Superior temporal gyrus (tissue), 1 donor: ENCODE results near the gene PPP4C.
"Not testable (repeated sequence)": the region's sequence is repeated elsewhere in the genome, so short reads cannot be mapped to it uniquely, and the experiment has no call there.

Experiments
- DNase-seq: peaks from one replicate; pipeline ENCODE4 v3.0.0-alpha.2; 2016; ENCODE audit errors: extremely low spot score

PPP4C gene

DNA sequence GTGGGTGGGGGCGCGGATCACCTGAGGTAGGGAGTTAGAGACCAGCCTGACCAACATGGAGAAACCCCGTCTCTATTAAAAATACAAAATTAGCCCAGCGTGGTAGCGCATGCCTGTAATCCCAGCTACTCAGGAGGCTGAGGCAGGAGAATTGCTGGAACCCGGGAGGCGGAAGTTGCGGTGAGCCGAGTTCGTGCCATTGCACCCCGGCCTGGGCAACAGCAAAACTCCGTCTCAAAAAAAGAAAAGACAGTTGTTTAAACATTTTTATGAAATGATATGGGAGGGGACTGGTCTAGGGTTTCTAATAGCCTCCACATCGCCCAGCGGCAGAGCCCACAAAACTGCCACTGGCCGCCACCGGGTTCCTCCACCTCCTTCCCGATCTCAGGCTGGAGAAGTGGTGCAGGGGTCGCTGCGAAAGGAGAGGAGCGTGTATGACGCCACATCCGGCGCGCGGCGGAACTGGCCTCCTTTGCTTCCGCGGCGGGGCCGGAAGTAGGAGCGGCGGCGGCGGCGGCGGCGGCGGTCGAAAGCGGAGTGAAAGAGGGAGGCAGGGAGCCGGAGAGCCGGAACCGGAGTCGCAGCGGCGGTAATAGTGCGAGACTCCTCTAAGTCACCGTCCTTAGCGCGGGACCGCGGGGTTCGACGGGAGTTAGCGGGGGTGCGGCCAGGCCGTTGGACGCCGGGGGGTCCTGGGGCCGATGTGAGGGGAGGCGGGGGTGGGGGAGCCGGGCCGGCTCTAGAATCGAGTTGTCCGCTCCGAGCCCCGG is at the start of gene PPP4C:
Gene PPP4C (plus strand): TSS at position 492 of the 773 bp plus-strand sequence. CDS start 384 bp downstream, outside the sequence.
- DNase-seq, result peak; percentile 91

DNA sequence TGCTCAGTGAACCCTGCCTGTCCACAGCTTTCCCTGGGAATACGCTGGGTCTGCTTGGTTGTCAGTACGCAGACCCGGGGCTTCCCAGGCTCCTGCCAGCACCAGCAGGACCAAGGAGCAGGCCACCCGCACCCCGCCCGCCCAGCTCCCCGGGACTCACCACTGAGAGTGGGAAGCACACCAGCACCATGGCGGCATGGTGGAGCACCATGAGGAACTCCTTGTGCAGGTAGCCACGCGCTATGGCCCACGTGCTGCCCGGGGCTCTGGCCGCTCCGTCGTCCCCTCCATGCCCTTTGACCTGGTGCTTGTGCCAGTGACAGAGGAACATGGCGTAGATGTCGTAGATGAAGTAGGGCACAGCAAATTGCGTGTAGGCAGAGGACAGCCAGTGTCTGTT is 49.3 kb upstream of the PPP4C start:
- DNase-seq, result no peak

DNA sequence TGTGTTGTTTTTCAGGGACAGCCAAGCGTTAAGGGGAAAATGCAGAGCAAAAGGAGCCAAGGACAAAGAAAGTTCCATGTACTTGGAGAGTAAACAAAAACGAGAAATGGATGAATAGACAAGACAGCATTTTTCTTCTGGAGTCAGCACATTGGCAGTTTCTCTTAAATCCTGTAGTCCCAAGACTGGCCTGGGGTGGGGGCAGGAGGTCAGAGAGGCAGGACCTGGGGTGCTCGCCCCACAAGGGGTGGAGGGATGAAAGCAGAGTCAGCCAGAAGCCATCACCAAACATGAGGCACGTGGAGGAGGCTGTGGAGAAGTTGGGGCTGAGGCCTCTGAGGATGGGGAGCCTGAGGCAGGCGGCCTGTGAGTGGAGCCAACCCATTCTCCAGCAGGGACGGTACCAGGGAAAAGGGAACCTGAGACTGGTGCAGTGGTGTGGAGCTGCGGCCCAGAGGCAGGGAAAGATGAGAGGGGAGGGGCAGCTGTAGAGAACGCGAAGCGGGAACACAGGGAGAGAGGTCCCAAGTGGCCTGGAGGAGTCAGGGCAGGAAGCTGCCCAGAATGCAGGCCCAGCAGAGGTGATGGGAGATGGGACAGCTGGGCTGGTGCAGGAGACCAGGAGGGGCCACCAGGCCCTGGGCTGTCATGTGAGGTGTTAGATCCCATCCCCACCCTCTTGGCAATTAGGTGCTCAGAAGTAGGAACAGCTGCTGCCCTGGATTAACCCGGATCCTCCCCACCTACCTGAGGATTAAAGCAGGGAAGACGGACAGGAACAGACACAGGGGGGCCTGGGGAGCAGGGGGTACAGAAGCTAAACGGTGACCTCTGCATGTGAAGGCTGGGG is 48.0 kb upstream of the PPP4C start:
- DNase-seq, result no peak

DNA sequence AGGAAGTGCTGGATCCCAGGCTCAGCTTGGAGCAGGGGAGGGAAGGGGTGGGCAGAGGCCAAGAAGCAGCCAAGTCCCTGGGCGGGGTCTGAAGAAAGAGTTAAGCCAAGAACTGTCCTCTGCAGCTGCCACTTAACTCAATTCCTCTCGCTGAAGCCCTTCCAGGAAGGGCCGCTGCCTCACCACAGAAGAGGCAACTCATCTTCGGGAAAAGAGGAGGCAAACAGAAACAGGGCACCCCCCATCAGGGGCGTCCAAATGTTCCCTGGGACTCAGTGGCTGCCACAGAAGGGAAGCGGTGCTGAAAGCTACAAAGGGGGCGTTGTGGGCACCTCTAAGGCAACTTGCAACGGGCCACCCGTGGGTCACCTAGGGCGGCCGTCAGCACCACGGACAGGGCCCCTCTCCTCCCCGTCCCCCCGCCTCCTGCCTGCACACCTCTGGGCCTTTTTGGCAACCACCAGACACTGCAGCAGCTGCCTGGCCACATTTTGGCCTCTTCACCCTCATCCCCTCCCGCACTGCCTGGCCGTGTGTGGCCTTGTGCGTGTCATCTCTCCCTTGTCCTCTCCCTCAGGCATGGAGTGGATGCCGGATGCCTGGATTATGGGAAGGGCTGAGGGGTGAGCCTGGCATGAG is 47.2 kb upstream of the PPP4C start:
- no peak for DNase-seq

GRCh38 chr16:30030011-30030685 is 45.6 kb upstream of the PPP4C start:
- no peak for DNase-seq

DNA sequence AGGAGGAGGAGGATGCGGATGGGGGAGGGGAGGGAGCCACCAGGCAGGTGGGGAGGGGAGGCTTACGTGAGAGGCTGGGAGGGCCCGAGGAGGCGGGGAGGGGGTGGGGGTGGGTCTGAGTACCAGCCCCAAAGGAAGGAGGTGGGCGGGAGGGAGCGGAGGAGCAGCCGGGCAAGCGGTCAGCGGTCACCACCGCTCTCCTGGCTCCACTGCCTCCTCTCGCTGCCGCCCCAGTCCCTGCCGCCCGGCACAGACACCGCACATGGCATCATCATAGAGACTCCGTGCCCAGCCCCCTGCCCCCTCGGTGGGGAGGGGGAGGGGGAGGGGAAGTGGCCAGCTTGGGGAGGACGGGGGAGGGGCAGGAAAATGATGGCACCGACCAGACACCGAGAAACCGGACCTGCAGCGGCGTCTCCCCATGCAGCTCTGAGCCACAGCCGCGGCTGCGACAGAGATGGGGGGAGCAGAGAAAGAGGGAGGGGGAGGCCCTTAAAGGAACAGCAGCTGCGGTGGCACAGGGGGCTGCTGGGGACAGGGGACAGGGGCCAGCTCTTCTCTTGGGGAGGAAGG is 44.9 kb upstream of the PPP4C start, which contains the start of gene TLCD3B:
Gene TLCD3B (minus strand): TSS at position 431 of the 573 bp plus-strand sequence. CDS start 744 bp downstream, outside the sequence.
- DNase-seq, result no peak

DNA sequence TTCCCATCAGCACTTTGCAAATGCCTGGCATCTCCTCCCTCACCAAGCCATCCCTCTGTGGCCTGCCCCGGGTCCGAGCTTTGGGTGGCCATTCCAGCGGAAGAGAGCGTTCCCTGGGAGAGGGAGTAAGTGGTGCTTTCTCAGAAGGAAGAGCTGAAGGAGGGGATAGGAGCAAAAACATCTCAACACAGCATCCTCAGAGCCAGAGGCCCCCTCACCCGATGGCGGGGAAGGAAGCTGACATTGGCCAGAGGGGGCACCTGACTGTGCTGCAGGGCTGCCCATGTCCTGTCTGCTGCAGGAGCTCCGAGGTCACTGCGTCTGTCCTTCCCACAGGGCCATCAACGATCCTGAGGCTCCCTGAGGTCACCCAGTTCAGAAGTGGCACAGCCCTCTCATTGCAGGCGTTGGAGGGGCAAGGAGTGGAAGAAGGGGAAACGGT is 44.3 kb upstream of the PPP4C start:
- DNase-seq, result no peak

DNA sequence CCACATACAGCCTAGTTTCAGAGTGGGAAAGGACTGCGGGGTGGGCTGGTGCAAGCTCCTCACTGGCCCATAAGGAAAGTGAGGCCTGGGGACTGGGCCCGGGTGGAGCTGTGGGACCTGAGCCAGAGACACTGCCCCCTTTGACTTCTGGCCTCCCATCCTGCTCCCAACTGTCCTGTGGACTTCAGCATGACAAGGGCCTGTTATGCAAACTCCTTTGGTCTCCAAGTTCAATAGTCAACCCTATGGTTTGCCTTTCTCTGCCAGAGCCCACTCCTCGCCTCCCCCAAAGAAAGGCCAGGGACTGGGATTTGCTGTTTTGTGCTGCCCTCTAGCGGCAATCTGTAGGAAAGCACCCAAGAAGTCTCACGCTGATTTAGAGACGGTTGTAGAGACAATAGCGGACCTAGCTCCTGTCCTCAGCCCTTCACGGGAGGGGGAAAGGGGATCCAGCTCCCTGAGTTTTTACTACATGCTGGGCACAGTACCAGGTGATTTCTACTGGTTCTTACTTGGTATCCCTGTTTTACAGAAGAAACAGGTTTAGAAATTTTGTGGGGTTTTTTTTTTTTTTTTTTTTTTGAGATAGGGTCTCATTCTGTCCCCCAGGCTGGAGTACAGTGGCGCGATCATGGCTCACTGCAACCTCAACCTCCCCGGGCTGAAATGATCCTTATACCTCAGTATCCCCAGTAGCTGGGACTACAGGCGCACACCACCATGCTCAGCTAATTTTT is 43.5 kb upstream of the PPP4C start:
- DNase-seq, result peak; percentile 82

DNA sequence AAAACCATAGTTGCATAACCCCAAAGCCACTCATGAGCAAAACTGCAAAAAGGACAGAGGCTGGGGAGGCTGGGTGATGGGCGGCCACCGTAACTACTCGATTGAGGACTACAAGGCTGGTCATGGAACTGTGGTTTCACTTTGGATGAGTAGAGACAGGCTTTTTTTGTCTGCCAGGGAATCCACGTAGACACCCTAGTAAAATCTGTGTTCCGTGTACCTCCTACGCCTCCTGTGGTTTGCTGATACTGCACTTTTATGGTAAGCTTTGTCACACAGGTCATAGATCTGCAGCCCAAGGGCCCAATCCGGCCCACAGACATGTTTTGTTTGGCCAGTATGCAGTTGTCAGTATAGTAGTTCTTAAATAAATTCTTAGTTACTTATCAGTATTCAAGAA is 42.5 kb upstream of the PPP4C start:
- no peak for DNase-seq

DNA sequence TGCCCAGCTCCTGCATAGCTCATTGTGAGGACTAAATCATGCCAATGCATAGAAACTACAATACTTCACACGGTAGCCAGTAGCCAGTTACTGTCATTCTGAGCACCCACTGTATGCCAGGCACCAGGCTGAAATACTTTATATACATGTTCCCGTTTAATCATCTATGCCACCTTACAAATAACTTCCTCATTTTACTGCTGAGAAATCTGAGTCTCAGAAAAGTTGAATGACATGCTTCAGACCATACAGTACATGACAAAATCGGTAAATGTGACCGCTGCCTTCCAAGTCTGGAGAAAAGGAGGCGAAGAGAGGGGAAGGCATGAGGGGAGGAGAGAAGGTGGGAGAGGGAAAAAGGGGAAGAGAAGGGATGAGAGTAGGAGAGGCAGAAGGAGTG is 35.6 kb upstream of the PPP4C start:
- no peak for DNase-seq

DNA sequence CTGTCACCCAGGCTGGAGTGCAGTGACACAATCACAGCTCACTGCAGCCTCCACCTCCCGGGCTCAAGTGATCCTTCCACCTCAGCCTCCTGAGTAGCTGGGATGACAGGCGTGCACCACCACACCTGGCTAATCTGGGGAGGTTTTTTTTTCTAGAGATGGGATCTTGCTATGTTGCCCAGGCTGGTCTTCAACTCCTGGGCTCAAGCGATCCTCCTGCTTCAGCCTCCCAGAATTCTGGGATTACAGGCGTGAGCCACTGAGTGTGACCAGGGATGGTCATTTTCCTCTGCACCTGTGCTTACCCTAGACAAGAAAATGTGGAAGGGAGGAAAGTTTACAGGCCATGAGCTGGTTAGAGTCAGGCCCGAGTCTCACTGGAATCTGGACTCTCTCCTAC is 35.1 kb upstream of the PPP4C start:
- DNase-seq, result not testable (repeated sequence)

GRCh38 chr16:30041841-30042240 is 34.0 kb upstream of the PPP4C start:
- peak; percentile 58 for DNase-seq

DNA sequence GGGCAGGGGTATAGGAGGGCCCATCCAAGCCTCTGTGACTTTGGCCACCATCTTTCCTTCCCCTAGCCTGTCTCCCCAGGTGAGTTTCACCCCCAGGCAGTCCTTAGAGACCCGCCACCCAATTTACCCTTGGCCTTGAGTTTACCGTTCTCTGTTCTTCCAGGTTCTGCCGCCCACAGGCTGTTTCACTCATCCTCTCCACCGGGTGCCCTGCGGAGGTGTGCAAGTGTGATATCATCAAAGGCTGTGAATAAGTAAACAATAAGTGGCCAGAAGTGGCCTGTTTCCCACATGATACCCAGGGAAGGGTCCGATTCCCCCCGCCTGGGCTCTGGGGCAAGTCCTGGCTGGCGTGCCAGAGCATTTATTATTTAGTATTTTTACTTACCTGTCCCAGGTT is 29.6 kb upstream of the PPP4C start:
- DNase-seq, result no peak

DNA sequence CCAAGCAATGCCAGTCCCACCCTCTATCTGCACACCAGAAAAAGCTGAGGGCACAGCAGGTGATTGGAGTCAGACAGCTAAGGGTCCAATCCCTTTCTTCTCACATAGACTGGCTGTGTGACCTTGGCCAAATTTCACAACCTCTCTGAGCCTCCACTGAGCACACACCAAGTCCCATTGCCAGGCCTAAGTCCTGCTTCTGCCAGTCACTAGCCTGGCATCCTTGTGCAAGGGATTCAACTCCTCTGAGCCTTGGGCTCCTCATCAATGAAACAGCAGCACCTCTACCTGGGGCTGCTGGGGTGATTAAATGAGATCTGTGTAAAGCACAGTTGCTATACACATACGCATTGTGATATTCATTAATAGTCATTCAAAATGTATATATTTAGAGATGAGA is 29.2 kb upstream of the PPP4C start:
- DNase-seq, result no peak

DNA sequence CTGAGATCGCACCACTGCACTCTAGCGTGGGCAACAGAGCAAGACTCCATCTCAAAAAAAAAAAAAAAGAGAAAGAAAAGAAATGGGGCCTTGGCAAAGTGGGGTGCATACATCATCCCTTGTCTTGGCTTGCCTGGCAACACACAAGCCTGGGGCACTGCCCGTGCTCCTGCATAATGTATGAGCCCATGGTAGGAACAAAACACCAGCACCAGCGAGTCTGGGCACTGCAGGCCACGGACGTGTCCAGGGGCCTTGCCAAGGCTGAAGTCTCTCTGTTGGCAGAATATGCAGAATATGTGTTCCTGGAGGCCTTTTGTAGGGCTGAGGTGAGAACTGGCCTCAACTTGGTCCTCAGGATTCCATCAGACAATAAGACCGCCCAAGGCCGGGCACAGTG is 25.9 kb upstream of the PPP4C start:
- DNase-seq, result peak; percentile 58

DNA sequence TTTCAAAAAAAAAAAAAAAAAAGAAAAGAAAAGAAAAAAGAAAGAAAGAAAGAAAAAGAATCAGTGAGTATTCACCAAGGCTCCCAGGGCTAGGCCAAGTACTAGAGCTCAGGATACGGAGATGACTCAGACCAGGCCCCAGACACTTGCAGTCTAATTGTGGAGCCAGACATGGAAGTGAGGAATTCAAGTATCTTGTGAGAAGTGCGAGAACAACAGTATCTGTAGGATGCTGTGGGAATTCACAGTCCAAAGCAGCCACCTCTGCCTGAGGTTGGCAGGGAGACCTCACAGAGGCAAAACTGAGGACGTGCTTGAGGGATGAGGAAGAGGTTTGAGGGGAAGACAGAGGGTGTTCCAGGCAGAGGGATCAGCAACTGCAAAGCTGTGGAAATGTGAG is 24.3 kb upstream of the PPP4C start:
- DNase-seq, result peak; percentile 40

GRCh38 chr16:30052671-30053372 is 23.0 kb upstream of the PPP4C start:
- peak; percentile 83 for DNase-seq

GRCh38 chr16:30053376-30054015 is 22.3 kb upstream of the PPP4C start:
- DNase-seq, result no peak

DNA sequence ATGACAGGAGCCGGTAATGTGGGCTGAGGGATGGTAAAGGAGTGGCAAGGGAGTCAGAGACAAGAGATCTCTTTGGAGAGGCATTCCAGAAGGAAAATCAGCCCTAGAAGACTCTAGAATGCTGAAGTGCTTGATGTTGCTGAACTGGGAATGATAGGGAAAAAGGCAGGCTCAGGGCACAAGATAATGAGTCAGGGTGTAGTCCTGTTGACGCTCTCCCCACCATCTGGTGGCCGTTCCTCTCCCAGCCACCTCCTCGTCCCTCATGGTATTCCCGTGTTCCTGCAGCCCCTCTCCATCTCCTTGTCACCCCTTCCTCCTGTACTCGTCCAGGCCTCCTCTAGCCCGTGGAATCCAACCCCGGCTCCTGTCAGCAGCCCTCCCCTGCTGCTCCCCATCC is 21.3 kb upstream of the PPP4C start:
- no peak for DNase-seq
